ENCODE results near the gene PEPD.

Gene PEPD

GRCh38 chr19:33545217-33545981 lies 23.8 kb upstream of the PEPD start:
- DNase-seq, result no peak

- DNase-seq, result no peak
Observed at GRCh38 chr19:33535226-33535625, 13.6 kb upstream of the PEPD start.

- no peak for DNase-seq
Observed at GRCh38 chr19:33532859-33533460, 11.4 kb upstream of the PEPD start.

GRCh38 chr19:33530842-33531241 lies 9.3 kb upstream of the PEPD start:
- no peak for DNase-seq

GRCh38 chr19:33530296-33530695 lies 8.7 kb upstream of the PEPD start:
- no peak for DNase-seq

- no peak for DNase-seq
Observed at GRCh38 chr19:33529094-33529676, 7.6 kb upstream of the PEPD start.

GRCh38 chr19:33528404-33528803 lies 6.8 kb upstream of the PEPD start:
- DNase-seq, result no peak

- DNase-seq, result no peak
Observed at GRCh38 chr19:33527125-33527524, 5.5 kb upstream of the PEPD start.

- no peak for DNase-seq
Observed at GRCh38 chr19:33524024-33524664, 2.6 kb upstream of the PEPD start.

GRCh38 chr19:33523167-33523566 lies 1.6 kb upstream of the PEPD start:
- DNase-seq, result no peak

- DNase-seq, result no peak
Observed at GRCh38 chr19:33522371-33522662, 726 bp upstream of the PEPD start.

- no peak for DNase-seq
Observed at GRCh38 chr19:33520844-33521479, 629 bp downstream of the PEPD start.

GRCh38 chr19:33520048-33520643 lies 1.4 kb downstream of the PEPD start:
- no peak for DNase-seq

- no peak for DNase-seq
Observed at GRCh38 chr19:33519416-33519815, 2.2 kb downstream of the PEPD start.

- no peak for DNase-seq
Observed at GRCh38 chr19:33518541-33518940, 3.0 kb downstream of the PEPD start.

GRCh38 chr19:33517922-33518321 lies 3.7 kb downstream of the PEPD start:
- DNase-seq, result no peak

- no peak for DNase-seq
Observed at GRCh38 chr19:33515921-33516320, 5.7 kb downstream of the PEPD start.

GRCh38 chr19:33514885-33515551 lies 6.6 kb downstream of the PEPD start:
- no peak for DNase-seq

GRCh38 chr19:33513424-33513823 lies 8.2 kb downstream of the PEPD start:
- DNase-seq, result no peak

GRCh38 chr19:33512580-33513137 lies 8.9 kb downstream of the PEPD start:
- no peak for DNase-seq

GRCh38 chr19:33512021-33512420 lies 9.6 kb downstream of the PEPD start:
- DNase-seq, result no peak

GRCh38 chr19:33511346-33511745 lies 10.2 kb downstream of the PEPD start:
- DNase-seq, result no peak

Data from activated CD4-positive, CD25-positive, alpha-beta regulatory T cell (primary cell).